GM10847 (cell line): ENCODE results near the gene MBNL2.

Experiments used
- POLR2A ChIP-seq: IDR thresholded peaks from 2 replicates; pipeline ENCODE4 v1.6.1; 2011; ENCODE audit not compliant: insufficient read length; ENCODE audit errors: extremely low read depth

The MBNL2 gene

GRCh38 chr13:97435323-97435722 is 213.2 kb downstream of the MBNL2 start:
- TF ChIP-seq POLR2A: no peak

- no peak for TF ChIP-seq POLR2A
Measured at GRCh38 chr13:97435794-97436193, 213.7 kb downstream of the MBNL2 start.

- TF ChIP-seq POLR2A: no peak
Measured at GRCh38 chr13:97436845-97437244, 214.7 kb downstream of the MBNL2 start.

GRCh38 chr13:97437729-97438128 is 215.6 kb downstream of the MBNL2 start:
- no peak for TF ChIP-seq POLR2A

GRCh38 chr13:97438856-97439595 is 216.9 kb downstream of the MBNL2 start:
- TF ChIP-seq POLR2A: no peak

GRCh38 chr13:97440598-97441170 is 218.6 kb downstream of the MBNL2 start:
- TF ChIP-seq POLR2A: no peak

GRCh38 chr13:97441368-97441767 is 219.2 kb downstream of the MBNL2 start:
- no peak for TF ChIP-seq POLR2A
